Stimulated activated CD8-positive, alpha-beta memory T cell treated with anti-CD3 and anti-CD28 coated beads, Interleukin-7, amount 100 ng/mL, for 24 hours (primary cell): Measurements from ENCODE around the gene TARS3.

ENCODE experiments used
- DNase-seq: peaks from one replicate; pipeline ENCODE4 v3.0.0-alpha.2; 2020; ENCODE audit warnings: low read depth

TARS3 gene

DNA sequence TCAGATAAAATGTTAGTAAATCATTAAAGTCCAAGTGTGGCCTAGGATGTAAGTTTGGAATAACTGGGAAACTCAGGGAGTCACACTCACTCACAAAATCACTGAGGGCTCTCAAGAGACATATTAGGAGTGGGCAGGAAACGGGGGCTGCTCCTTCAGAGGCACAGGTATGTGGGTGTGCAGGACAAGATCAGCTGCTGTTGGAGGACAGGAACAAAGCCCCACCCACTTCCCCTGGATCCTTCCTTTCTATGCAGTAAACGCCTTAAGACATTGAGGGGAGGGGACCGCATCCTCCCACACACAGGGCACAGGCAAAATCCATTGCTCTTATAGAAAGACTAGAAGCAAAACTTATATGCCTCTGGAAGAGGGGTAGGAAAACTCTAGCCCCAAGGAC is 102.3 kb downstream of the TARS3 start:
- no peak for DNase-seq

DNA sequence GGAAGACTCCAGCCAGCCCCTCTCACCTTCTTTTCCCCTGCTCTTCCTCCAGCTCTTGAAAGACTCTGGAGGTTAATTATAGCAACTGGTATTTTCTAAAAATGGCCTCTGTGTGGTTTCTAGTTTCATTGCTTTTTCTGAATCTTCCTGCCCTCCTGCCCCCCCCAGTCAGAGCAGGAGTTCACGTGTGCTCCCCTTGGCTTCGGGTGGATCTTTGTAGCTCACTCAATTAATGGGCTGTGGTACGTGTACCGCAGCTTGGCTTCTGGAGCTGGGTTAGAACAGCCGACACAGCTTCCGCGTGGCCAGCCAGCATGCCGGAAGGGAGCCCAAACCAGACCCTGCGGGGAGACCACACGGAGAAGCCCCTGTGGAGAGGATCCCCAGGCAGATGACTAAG is 103.6 kb downstream of the TARS3 start:
- DNase-seq = no peak

DNA sequence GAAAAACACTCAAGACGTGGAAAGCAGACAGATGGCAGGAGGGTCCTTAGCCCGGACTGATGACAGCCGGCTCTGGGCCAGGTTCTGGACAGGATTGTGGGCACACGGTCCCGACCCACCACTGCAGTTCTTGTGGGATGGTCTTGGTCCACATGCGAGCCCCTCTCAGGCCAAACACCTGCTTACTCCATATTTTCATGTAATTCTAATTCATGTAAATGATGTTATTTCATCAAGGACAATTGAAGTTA is 104.7 kb downstream of the TARS3 start:
- no peak for DNase-seq

DNA sequence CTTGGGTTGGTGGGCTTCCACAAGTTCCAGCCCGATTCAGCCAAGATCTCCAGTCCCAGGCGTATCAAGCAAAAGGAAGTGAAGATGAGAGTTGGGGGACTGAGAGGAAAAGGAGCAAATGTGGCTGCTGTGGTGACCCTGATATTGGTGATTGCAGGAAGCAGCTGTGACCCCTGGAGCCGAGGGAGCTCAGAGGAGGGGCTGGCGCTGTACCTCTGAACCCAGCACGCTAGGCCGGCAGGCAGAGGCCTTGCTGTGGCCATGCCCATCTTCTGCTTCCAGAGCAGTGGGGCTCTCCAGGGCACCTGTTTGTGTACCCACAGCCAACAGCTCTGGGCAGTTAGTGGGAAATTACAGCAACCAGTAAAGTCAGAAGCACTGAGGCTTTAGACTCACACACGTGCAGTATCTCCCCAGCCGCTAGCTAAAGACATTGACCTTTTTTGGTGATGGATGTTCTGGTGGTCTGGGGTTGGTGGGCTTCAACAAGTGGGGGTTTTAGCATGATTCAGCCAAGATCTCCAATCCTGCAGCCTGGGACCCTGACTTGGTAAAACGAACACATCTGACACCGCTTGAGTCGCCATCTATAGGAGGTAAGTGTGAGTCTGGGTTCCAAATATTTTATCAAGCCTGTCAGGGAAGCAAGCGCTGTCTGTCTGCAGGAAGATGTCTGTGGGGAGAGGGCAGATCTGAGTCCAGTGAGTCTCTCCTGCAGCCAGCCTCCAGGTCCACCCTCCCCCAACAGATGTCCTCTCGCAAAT is 105.2 kb downstream of the TARS3 start:
- DNase-seq = no peak

DNA sequence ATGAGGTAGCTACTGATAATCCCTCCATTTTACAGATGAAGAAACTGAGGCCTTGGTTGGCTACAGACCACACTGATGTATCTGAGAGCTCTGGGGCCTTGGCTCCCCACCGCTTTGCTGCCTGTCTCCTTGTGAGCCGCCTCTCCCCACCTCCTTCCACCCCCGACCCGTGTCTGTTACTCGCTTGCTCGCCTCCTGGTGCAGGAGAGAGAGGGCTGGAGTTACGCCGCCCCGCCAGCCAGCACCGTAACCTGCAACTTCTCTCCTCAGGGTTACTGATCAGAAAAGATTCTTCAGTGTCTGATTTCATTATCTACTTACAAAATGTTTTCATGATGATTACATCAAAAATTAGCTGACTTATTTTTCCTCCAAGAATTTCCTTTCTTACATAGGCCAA is 106.2 kb downstream of the TARS3 start:
- DNase-seq = no peak

DNA sequence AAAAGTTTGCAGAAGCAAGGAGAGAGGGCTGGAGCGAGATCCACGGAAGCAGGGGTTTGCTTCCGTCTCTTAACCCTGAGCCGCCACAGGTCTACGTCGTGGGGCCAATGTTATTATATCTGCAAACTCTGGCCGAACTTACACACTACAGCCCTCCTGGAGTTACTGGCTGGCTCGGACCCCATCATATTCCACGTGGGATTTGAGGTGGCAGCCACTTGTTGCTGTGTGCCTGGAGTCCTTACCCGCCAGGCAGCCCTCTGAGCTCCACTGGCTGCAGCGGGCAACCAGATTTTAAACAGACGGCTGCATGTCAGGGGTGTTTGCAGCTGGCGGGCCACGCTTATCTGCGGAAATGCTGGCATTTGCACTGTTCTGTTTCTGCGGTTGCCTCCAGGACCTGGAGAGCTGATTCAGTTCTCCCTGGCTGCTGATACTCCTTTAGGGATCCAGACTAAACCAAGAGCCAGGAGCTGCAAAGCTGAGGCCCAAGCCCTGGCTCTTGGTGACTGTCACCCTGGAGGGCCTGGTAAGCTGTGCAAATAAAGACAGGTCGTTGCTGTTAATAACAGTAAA is 106.8 kb downstream of the TARS3 start:
- DNase-seq = no peak

DNA sequence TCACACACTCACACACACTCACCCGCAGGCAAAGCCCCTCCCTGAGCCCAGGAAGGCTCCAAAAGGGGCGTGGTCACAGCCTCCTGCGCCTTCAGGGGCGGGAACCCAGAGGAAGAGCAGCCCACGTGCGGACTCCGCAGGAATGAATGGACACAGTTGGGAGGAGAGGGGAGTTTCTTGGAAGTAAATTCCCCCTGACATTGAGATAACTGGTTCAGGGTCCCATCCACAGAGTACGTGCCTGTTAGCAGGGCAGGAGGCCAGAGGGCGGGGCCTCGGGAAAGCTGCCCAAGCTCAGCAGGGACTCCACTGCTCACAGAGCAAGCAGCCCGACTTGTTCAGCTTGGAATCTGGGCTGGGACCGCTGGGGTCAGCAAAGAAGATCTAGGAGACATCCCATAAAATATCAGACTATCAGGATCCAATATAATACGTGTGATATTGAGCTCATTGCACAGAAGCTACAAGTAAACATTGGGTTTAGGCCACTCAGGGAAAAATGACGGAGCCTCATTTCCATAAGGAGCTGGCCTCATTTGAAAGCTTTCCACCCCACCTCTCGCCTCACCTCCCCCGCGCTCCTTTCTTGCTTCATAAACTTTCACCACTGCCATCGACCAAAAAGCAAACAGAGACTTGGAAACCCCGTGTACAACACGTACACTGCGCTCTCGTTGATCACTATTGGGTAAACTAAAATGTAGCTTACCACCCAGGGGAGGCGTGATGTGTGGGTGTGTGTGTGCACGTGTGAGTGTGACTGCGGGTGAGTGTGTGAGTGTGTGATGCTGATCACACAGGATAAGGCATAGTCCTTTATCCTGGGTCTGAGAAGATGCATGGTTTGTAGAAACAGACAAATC is 108.1 kb downstream of the TARS3 start:
- no peak for DNase-seq

DNA sequence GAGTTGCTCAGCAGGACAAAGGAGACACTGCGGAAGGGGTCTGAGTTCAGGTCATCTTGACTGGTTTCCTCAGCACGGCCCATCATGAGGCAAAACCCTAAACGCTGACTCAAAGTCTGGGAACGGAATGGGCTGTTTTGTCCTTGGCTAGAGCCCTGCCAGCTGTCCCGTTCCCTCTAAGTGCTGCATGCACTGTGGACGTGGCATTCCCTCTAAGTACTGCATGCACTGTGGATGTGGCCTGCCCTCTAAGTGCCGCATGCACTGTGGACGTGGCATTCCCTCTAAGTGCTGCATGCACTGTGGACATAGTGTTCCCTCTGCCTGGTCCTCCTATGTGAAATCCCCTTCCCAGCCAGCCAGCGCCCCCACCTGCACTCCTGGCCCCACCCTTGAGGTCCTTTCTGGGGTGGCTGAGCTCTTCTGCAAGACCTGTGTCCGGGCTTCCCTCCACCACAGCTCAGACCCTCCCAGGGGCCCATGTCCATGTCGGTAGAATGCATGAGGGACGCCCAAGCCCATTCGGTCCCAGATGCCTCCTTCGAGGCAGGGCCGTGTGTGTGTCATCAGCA is 108.8 kb downstream of the TARS3 start:
- DNase-seq = no peak

DNA sequence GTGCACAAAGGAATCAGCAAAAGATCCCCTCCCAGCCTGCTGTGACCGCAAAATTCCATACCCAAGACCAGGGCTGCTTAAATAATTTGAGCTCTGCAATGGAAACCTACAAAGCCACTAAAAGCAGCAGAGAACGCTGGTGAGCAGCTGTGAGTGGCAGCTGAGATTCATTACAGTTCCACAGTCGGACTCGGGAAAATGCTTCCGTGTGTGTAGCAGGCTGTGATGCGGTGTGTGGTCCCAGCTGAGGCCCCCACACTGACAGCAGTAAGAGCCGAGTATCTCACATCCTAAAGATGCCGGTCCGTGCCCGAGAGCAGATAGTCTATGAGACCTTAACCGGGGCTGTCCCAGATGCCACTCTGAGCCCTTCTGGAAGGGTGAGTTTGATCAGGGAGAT is 109.5 kb downstream of the TARS3 start:
- DNase-seq = no peak

DNA sequence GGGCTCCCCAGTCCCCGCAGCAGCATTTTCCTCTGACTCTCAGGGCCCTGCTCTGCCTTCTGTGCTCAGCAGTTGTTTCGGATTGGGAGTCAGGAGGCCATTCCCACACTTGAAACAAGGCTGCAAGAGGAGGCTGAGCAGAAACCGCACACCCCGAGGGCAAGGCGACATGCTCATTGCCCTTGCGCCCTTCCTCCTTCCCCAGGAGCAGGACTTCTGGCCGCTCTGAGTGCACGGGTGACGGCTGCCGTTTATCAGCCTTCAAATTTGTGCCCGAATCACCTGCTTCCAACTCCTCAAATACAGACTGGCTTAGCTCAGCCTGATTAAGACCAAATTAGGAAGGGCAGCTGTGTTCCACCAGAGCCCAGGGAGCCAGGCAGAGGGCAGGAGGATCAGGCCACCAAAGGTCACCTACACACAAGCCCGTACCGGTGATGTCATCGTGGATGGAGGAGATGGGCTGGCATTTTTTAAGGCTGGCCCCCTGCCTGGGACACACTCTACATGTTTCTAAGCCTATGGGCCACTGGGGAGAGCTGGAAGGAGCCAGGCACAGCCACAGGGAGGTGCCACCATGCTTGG is 110.2 kb downstream of the TARS3 start:
- DNase-seq = no peak

DNA sequence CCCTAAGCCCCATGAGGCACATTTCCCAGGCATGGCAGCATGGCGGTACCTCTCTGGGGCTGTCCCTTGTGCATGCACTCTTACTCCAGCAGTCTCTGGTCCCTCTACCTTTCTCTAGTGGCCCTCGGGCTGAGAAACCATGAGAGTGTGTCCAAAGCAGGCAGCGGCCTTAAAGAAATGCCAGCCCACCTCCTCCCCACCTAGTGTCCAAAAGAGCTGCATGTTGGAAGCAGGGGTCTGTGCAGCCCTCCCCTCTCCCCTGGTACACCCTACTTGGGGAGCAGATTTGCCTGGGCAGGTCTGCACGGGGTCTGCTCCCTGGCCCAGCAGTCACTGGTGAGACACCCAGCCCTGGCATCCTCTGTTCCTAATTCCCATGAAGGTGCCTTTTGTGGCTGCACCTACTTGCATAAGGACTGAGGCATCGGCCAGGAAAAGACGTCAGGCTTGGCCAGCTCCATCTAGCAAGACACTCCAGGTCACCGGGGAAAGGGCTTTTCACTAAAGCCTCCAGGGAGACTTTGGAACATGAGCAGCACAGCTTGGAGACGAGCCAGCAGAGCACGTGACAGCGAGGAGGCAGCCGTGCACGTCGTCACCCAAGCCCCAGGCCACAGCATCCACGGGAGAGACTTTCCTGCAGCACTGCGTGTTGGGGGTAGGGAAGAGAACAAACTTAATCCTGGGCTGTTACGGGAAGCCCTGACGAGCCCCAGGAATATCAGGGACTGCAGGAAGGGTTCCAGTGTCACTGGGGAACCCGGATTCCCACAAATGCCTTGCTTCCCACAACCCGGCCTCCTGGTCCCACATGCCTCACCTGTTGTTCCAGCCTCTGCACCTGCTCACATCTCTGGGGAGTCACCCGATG is 110.9 kb downstream of the TARS3 start:
- no peak for DNase-seq

DNA sequence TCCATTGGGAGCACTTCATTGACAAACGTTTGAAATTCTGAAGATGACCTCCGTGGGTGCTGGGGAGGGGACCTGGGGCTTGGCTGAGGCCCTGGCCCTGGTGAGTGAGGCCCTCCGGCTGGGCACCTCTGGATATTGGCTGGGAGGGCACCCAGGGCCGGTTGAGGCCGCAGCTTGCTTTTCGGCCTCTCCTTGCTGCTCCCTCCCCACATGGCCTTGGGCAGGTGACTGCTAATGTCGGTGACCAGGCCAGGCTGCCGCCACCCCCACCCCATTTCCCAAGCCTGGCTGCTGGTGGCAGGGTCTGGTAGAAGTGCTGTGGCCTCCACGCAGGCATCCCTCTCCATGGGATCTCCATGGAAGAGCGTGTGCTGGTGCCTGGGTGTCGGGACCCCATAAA is 111.6 kb downstream of the TARS3 start:
- DNase-seq = no peak

DNA sequence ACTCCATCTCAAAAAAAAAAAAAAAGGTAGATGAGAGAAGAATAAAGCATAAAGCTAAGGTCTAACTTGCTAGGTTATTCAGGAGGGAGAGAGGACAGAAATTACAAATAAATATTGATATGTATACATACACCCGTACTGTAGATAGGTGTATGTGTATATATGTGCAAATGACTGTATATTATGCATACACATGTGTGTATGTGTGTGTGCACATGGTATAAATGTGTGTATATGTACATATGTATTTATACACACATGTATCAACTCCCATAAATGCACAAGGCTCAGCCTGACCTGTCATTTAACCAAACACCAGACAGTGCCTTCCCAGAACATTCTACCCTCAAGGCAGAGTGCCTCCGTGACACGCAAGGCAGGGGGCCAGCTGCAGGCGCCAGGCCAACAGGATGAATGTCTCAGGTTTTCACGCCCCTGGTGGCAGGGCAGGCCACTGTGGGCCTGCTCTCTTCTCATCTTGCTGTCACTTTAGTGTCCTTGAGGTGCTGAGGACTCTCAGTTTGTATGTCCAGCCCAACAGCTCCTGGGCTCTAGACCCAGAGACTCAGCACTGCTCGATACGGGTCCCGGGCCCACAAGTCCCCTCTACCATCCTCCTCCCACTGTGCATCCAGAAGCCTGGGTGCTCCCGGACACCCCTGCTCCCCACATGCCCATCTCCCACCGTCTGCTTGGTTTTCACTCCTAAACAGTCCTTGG is 112.5 kb downstream of the TARS3 start:
- no peak for DNase-seq

DNA sequence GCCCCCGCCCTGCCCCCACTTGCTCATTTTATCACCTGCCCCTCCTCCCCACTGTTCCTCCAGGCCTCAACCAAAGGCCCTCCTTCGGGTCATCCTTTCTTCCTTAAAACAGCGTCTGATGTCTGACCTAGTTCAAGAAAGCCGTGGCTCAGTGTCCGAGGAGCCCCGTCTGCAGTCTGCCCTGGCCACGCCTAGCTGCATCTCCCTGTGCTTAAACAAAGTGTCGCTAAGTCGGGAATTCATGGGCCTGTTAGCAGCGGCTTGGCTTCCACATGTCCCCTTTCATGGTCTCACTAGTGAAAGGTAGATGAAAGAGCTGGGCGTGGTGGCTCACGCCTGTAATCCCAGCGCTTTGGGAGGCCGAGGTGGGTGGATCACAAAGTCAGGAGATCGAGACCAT is 113.3 kb downstream of the TARS3 start:
- DNase-seq = no peak

DNA sequence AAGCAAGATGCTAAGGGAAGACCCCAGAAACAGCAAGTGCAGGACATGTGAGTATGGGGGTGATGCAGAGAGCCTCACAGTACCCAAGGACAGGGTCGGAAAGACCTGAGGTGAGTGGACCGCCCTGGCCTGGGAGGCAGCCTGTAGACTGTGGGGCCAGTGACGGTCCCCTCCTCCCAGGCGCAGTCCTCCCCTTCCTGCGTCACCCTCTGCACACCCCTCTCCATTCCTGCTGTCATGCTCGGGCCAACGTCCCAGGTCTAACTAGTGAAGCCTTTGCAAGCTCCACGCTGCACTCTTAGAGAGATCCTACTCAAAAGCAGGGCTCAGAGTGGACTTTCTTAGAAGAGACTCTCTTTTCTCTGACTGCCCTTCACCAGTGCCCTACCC is 113.7 kb downstream of the TARS3 start:
- no peak for DNase-seq

DNA sequence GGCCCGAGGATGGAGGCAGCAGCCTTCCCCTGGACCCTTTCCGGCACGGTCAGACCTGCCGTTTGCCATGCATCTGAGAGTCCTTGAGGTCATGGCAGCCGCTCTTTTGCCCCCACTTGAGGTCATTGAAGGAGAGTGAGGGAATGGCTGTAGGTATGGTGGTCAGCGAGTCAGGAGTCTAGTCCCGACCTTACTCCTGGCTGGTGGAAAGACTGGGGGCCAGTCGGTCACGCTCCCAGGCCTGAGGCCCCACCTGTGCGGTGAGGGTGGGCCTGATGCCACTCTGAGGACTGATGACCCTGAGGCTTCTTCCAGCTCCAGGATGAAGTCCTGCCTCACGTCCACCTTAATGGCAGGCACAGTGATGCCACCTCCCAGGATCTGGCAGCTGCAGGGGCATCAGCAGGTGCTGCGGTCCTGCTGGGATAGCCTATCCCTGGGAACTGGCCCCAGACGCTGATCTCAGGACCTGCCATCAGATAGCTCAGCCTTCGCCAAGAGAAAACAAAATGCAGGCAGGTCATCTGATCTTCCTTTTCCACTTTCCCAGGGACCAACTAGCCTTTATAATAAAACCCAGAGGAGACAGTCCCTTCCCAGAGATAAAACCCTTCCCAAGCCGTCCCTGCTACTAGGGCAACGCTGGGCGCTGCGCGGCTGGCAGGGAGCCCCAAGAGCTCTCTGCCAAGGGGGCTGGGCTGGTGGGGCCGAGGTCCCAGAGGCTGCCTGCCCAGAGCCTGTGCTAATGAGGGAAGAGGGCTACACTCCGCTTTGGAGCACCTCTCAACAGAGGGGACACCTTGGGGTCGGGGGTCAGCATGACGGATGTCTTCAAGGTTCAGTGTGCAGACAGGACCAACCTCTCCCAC is 114.3 kb downstream of the TARS3 start:
- DNase-seq = no peak

DNA sequence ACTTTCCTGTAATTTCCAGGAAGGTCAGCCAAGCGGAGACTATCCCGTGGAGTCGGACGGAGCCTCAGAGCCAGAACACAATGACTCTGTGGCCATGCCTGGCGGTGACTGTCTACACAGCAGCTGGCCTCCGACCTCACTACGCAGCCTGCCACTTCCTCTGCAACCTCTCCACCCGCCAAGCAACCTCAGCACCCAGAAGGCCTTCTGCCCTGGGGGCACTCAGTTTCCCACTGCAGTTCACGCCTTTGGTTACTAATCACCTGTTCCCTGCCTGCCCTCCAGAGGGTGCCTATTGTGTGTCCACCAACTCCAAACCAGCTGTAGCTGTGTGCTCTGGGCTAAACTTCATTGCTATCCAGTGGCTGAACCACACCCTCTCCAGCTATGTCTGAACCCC is 116.1 kb downstream of the TARS3 start:
- DNase-seq = no peak

DNA sequence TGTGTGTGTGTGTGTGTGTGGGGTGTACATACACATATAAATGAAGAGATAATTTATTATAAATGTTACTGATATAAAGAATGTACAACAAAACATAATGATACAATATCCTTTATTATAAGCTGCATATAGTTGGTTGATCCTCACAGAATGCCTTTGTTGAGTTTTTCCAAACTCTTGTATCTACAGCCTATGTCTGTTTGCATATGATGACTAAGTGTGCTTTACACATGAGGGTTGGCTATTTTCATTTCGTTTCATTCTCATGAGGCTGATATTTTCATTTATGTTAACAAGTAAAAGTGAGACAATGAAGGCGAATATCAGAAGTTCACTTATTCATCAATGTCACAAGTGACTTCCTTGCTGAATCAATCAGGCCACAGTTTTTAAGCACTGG is 117.2 kb downstream of the TARS3 start:
- DNase-seq = no peak

DNA sequence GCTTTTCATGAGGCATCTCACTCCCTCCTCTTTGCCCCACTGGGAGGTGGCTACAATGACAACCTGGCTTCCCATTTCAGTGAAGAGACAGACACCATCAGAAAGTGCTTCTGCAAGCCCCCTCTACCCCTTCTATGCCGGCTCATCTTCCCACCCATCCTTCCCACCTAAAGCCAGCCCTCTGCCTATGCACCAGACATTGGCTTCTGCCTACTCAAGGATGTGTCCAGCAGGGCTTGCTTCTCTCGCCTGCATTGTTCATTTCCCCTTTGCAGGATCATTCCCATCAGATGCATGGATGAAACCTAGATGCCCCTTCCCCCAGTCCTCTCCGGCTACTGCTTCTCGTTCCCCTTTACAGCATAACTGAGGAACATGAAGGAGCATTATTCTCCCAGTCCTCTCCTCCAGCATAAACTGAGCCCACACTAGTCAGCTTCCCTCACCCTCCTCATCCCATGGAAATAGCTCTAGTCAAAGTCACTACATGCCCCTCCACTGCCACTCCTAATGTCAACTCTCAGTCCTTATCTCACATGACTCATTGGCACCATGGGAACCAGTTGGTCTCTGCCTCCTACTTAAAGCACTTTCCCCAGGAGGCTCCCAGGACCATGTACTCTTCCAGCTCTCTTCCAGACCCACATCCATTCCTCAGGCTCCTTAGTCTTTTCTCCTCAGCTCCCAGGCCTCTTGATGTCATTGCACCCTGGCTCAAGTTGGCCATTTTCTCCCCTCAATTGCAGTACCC is 120.0 kb downstream of the TARS3 start:
- no peak for DNase-seq
